K562 (cell line): Measurements from ENCODE around the gene USP13. TPM values are rescaled to one million over a fixed set of nuclear protein-coding genes. Genes with fewer than 3 reads are reported as not detected.

ENCODE experiments used
- ATAC-seq: fragments of 200-7000 bp; cut with Tn5 transposase; 3 replicates; pipeline ENCODE4 v1.9.1; 2020; ENCODE audit warnings: moderate library complexity
- BruUV-seq: library from RNA; stranded (reverse); fragments of 400-500 nt; replicated peaks from 2 replicates; lab custom pipeline; 2021; lab: Mats Ljungman, UMichigan
- CTCF ChIA-PET: fragments of 300-600 bp; formaldehyde crosslinking; extraction: SDS; loops from one replicate; lab custom pipeline; 2021; ENCODE audit warnings: low intra/inter-chr PET ratio; lab: Yijun Ruan, JAX
- POLR2A ChIA-PET: fragments of 300-600, 350-650 bp; sonication (Branson Sonifier 250); formaldehyde crosslinking; extraction: SDS; loops from one replicate; lab custom pipeline; 2021; ENCODE audit warnings: antibody characterized with exemption, inconsistent platforms; lab: Yijun Ruan, JAX
- DNase-seq, 4 experiments: peaks; one replicate each; pipeline versions ENCODE4 v3.0.0 to v3.0.0-alpha.2; 2011 to 2018; ENCODE audit warnings: low spot score in 3 of 4, mixed read lengths in 3 of 4; ENCODE audit errors: extremely low read depth in 1 of 4
- FAIRE-seq: peaks from 2 replicates; lab custom pipeline; 2011; peaks lifted over from hg19 to GRCh38; lab: Jason Lieb, UNC
- H2AFZ ChIP-seq: 2 replicates; pipeline ENCODE4 v1.6.0; 2011; ENCODE audit warnings: low read depth, low read length, control low read depth, inconsistent platforms
- H3K27ac ChIP-seq: fragments of 200-600 bp; 3 replicates; pipeline ENCODE4 v1.8.0; 2011; ENCODE audit warnings: low read depth, mild to moderate bottlenecking, control low read depth, inconsistent platforms, low read length, moderate library complexity, mixed read lengths; ENCODE audit errors: extremely low read depth
- H3K27me3 ChIP-seq, 2 experiments: fragments of 300-600 bp in 1 of 2; 2 replicates in 1 of 2; 3 replicates in 1 of 2; pipeline versions ENCODE4 v1.6.0 to v1.8.0; 2011; ENCODE audit warnings: inconsistent platforms in 2 of 2, low read length in 2 of 2, mild to moderate bottlenecking in 1 of 2, mixed read lengths in 1 of 2, moderate library complexity in 1 of 2; ENCODE audit not compliant: control insufficient read depth in 2 of 2, insufficient read depth in 2 of 2
- H3K36me3 ChIP-seq: fragments of 300-600 bp; 3 replicates; pipeline ENCODE4 v1.8.0; 2011; ENCODE audit warnings: mild to moderate bottlenecking, low read length, inconsistent platforms; ENCODE audit not compliant: control insufficient read depth, insufficient read depth
- H3K4me1 ChIP-seq, 2 experiments: fragments of 200-600 bp in 1 of 2; replicated peaks in 1 of 2; 2 replicates in 1 of 2; 3 replicates in 1 of 2; pipeline versions ENCODE4 v1.5.1 to v1.8.0; 2011; ENCODE audit warnings: inconsistent platforms in 2 of 2, low read length in 2 of 2, mild to moderate bottlenecking in 1 of 2, mixed read lengths in 1 of 2, moderate library complexity in 1 of 2; ENCODE audit not compliant: control insufficient read depth in 2 of 2, insufficient read depth in 2 of 2
- H3K4me2 ChIP-seq: 2 replicates; pipeline ENCODE4 v1.6.1; 2011; ENCODE audit warnings: low read length, control low read depth, inconsistent platforms, mixed read lengths; ENCODE audit not compliant: insufficient read depth
- H3K4me3 ChIP-seq: fragments of 200-600 bp; sonication (generic), shearing (Covaris generic); 2 replicates; pipeline ENCODE4 v1.5.1; 2016; ENCODE audit warnings: control low read depth, inconsistent platforms
- H3K79me2 ChIP-seq: fragments of 200-600 bp; 3 replicates; pipeline ENCODE4 v1.8.0; 2011; ENCODE audit warnings: low read length, inconsistent platforms; ENCODE audit not compliant: control insufficient read depth, insufficient read depth
- H3K9ac ChIP-seq, 2 experiments: 2 replicates each; pipeline versions ENCODE4 v1.6.0 to v1.6.1; 2011; ENCODE audit warnings: low read depth in 2 of 2, low read length in 2 of 2, control low read depth in 1 of 2, inconsistent platforms in 1 of 2, mild to moderate bottlenecking in 1 of 2, mixed read lengths in 1 of 2; ENCODE audit not compliant: insufficient read depth in 1 of 2
- H3K9me1 ChIP-seq: one replicate; pipeline ENCODE4 v1.6.0; 2011; ENCODE audit warnings: inconsistent platforms, mild to moderate bottlenecking, low read length, moderate library complexity; ENCODE audit not compliant: control insufficient read depth, insufficient read depth
- H3K9me3 ChIP-seq: replicated peaks from 2 replicates; pipeline ENCODE4 v1.5.1; 2011; ENCODE audit warnings: low read depth, low read length, inconsistent platforms; ENCODE audit not compliant: control insufficient read depth, insufficient read depth
- H4K20me1 ChIP-seq: replicated peaks from 2 replicates; pipeline ENCODE4 v1.6.1; 2011; ENCODE audit warnings: low read length, inconsistent platforms, mixed read lengths; ENCODE audit not compliant: control insufficient read depth, insufficient read depth
- CEBPG ChIP-seq, 3 experiments: fragments of 200-800 bp in 1 of 3; sonication (Bioruptor generic) in 1 of 3; sonication (generic) in 1 of 3; formaldehyde crosslinking in 1 of 3; IDR thresholded peaks in 2 of 3; conservative IDR thresholded peaks in 1 of 3; 2 replicates each; pipeline versions ENCODE4 v1.6.1 to v1.8.0; 2016 to 2022; ENCODE audit warnings: missing compliant biosample characterization in 2 of 3, missing genetic modification characterization in 2 of 3, mild to moderate bottlenecking in 1 of 3, missing genetic modification reagents in 1 of 3
- MGA ChIP-seq: fragments of 450-650 bp; IDR thresholded peaks from 2 replicates; pipeline ENCODE4 v1.6.1; 2016; ENCODE audit warnings: mild to moderate bottlenecking, moderate library complexity
- MITF ChIP-seq: IDR thresholded peaks from 2 replicates; pipeline ENCODE4 v1.6.1; 2014; ENCODE audit warnings: antibody characterized with exemption
- PHF8 ChIP-seq: fragments of 200-600 bp; sonication (generic); IDR thresholded peaks from 2 replicates; pipeline ENCODE4 v1.6.1; 2012; ENCODE audit warnings: mixed run types, mild to moderate bottlenecking, inconsistent platforms, low read length, moderate library complexity, borderline replicate concordance
- in situ Hi-C: fragments of 300-500 bp; cut with MboI; formaldehyde crosslinking; loops from 4 replicates; pipeline ENCODE4 v1.15.0; 2018; ENCODE audit warnings: inconsistent platforms, mixed read lengths
- intact Hi-C: fragments of 100-400 bp; cut with micrococcal nuclease; formaldehyde crosslinking; loops from 2 replicates; pipeline ENCODE4 v1.14.2; 2022
- polyA plus RNA-seq, 8 experiments: library from polyadenylated mRNA; depleted of rRNA in 4 of 8; stranded (reverse) in 5 of 8; unstranded in 3 of 8; fragments of >200 nt; fragmentation: Nextera tagmentation in 2 of 8; fragmentation: Illumina TruSeq in 1 of 8; extraction: Ambion mirVana in 2 of 8; extraction: Trizol in 1 of 8; gene quantifications; 2 replicates each; pipeline versions ENCODE4 v1.2.1 to v1.2.3, GENCODE V29; 2011 to 2014; ENCODE audit warnings: inconsistent platforms in 1 of 8, missing spikeins in 1 of 8
- total RNA-seq, 7 experiments: library from RNA; depleted of rRNA in 6 of 7; stranded (reverse); fragments of >200 nt in 6 of 7; fragmentation: Illumina TruSeq in 2 of 7; extraction: Trizol in 2 of 7; gene quantifications; 2 replicates each; pipeline versions ENCODE4 v1.2.1 to v1.2.3, GENCODE V29; 2011 to 2021; ENCODE audit warnings: low replicate concordance in 1 of 7

The USP13 gene
- total and polyA plus RNA-seq, 9 of the 15 experiments (the other 6 are each of a cell fraction or from before 2014, with no cell fraction given), result 0.11 to 2.3 (median 0.51) TPM

- no peak for FAIRE-seq
- H3K79me2 ChIP-seq, result no peaks in the 10 kb centered on the region
Observed at GRCh38 chr3:179801263-179801662, 148.4 kb downstream of the USP13 start.

More at GRCh38 chr3:179801263-179801662, 148.4 kb downstream of the USP13 start:
- Histone ChIP-seq H3K9ac (no peak overlapping the region), H3K27me3 (peaks cover 0 to 3% of the 10 kb centered on the region in 2 experiments; a peak in 1 of 5 replicates), H4K20me1 (no peaks in the 10 kb centered on the region), H3K27ac (no peak overlapping the region), H3K9me1 (no peaks in the 10 kb centered on the region), H3K4me2 (no peak overlapping the region), H2AFZ (no peak overlapping the region), H3K4me3 (no peak overlapping the region), H3K9me3 (no peaks in the 10 kb centered on the region), H3K36me3 (no peaks in the 10 kb centered on the region), H3K4me1 (no peaks in the 10 kb centered on the region)
- no TSS peak for BruUV-seq
- in situ Hi-C loops (no loop called here), intact Hi-C loops (loop anchor here (10.0 kb wide), 1 partner anchor 146 kb away; the partner anchor contains the start of gene USP13)
- DNase-seq (no peak), ATAC-seq (no peak)
- TF ChIP-seq MITF, result no peak
- TF ChIP-seq PHF8, result no peak
- no peak for TF ChIP-seq MGA
- TF ChIP-seq CEBPG (CRISPR knock-in tag; IDR thresholded peaks at IDR 0.05), result no peak
- peak; percentile 29 to 83; a peak in 3 of 4 replicates for TF ChIP-seq CEBPG (tag; conservative IDR thresholded peaks at IDR 0.05 in 1 of 2, IDR thresholded peaks at IDR 0.05 in 1 of 2)
- CTCF ChIA-PET, result no interaction called here
- POLR2A ChIA-PET, result no interaction called here
